HG03354 (cell line): ENCODE results near the gene PCDHGA6.
"Not testable (repeated sequence)": the region's sequence is repeated elsewhere in the genome, so short reads cannot be mapped to it uniquely, and the experiment has no call there.

Experiments
- ATAC-seq: cut with Tn5 transposase; IDR thresholded peaks from one replicate; pipeline ENCODE4 v1.9.1; 2021; ENCODE audit warnings: mild to moderate bottlenecking; ENCODE audit not compliant: unreplicated experiment, poor library complexity, severe bottlenecking

The PCDHGA6 gene

DNA sequence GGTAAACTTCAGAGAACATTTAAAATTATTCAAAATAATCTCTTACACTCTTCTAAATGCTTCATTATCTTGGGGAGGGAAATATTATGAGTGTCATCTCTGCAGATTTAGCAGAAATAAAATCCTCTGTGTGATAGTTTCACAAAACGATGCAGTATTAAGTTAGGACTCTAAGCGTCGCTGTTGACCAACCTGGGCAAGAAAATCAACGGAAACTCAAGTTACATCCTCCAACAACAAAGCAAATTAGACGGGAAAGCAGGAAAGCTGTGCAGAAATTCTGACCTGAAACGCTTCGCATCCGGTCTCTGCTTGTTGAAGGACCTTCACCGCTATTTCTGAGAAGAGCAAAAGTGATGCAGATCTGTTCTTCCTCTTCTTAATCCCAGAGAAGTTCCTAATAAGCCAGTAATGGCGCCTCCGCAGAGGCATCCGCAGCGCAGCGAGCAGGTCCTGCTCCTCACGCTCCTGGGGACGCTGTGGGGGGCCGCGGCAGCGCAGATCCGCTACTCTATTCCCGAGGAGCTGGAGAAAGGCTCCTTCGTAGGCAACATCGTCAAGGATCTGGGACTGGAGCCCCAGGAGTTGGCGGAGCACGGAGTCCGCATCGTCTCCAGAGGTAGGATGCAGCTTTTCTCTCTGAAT, at the start of gene PCDHGA6:
Gene PCDHGA6 (plus strand): TSS at position 219 of the 645 bp plus-strand sequence. CDS start 193 bp downstream, at position 412.
- ATAC-seq = no peak

- ATAC-seq = peak; percentile 91
Observed at GRCh38 chr5:141326088-141326854, 47.4 kb upstream of the PCDHGA6 start.

GRCh38 chr5:141328231-141328630, 45.5 kb upstream of the PCDHGA6 start:
- no peak for ATAC-seq

DNA sequence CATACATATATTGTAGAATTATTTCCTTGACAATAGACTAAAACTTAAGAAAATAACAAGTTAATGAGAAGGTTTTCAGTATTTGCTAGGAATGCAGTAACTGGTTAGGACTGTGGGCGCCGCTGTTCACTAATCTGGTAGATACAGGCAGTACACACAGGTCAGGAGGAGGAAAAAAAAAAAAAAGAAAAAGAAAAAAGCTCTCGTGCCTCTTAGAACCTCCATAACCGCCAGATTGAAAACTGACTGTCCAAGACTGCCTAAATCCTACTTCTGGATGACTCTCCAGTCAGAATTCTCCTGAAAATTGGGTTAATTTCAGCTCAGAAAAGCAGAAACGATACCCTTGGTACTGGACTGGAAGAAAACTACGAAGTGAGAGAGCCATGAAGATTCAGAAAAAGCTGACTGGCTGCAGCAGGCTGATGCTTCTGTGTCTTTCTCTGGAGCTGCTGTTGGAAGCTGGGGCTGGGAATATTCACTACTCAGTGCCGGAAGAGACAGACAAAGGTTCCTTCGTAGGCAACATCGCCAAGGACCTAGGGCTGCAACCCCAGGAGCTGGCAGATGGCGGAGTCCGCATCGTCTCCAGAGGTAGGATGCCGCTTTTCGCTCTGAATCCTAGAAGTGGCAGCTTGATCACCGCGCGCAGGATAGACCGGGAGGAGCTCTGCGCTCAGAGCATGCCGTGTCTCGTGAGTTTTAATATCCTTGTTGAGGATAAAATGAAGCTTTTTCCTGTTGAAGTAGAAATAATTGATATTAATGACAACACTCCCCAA, 43.2 kb upstream of the PCDHGA6 start, which contains the start of gene PCDHGA1:
Gene PCDHGA1 (plus strand): TSS at position 216 of the 782 bp plus-strand sequence.
- no peak for ATAC-seq

GRCh38 chr5:141332571-141332970, 41.1 kb upstream of the PCDHGA6 start:
- not testable (repeated sequence) for ATAC-seq

DNA sequence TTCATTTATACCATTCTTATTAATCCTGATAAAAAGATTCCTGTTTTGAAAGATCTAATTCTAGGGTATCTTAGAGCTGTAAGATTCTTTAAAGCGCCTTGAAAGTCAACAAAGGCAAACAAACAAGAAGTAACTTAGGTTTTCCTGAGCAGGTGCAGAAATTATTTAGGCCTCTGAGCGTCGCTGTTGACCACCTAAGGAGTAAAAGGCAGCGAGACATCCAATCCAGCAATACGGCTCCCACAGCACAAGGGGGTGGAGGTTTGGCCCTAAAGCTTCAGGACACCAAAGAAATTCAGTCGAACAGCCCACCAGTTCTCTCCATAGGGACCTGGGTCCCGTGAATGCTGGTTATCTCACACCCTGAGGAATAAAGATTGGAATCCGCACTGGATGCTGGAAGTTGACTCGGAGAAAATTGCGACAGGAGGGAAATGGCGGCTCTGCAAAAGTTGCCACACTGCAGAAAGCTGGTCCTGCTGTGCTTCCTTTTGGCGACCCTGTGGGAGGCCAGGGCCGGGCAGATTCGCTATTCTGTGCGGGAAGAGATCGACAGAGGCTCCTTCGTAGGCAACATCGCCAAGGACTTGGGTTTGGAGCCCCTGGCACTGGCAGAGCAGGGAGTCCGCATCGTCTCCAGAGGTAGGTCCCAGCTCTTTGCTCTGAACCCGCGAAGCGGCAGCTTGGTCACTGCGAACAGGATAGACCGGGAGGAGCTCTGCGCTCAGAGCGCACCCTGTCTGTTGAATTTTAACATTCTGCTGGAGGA, 35.0 kb upstream of the PCDHGA6 start, which contains the start of gene PCDHGA2:
Gene PCDHGA2 (plus strand): TSS at position 223 of the 769 bp plus-strand sequence.
- no peak for ATAC-seq

- ATAC-seq = not testable (repeated sequence)
Observed at GRCh38 chr5:141340781-141341354, 32.8 kb upstream of the PCDHGA6 start.

DNA sequence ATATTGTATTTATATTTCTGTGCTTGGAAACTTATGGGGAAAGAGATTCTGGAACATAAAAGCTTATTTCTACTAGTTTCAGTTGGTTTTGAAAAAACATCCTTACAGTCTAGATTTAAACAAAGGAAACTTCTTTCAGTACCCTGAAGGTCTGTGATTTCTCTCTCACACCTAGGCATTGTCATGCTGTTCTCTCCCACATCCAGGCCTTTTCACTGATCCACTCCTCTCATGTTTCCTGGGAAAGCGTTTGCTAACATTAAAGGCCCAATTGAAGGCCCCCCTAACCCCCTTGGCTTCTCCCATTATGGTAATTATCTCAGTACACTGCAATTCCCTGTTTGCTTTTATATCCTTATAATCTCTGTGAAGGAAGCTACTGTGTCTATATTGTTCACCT, 30.9 kb upstream of the PCDHGA6 start:
- ATAC-seq = no peak

DNA sequence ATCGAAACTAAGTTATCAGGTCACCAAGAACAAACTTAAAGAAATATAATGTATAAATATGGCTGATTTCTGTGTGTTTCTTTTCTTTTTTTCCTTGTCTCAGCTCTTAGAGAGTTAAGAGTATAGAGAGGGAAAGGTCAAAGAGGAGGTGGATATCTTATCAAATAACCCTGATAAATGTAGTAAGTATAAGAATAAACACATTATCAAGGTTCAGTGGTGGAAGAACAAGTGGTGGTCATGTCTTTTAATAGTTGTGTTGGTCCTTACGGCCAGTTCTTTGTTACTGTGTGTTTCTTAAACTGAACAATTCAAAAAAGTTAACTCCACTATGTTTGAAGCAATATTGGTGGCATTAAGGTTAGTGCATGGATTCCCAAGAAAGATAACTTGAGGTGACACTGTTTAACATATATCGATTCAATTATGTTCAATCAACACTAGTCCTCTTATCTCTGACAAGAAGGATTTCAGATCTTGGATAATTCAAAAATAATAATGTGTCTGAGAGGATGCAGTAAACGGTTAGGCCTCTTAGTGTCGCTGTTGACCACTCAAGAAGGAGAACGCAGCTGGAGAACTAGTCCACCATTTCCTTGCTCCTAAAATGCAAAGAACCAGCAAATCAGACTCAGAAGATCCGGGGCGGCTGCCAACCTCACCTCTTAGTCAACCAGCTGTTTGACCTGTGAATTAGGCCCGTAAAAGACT, 30.3 kb upstream of the PCDHGA6 start, which contains the start of gene PCDHGA3:
Gene PCDHGA3 (plus strand): TSS at position 588 of the 711 bp plus-strand sequence. CDS start 205 bp downstream, outside the sequence.
- ATAC-seq = no peak

GRCh38 chr5:141343953-141344463, 29.7 kb upstream of the PCDHGA6 start:
- no peak for ATAC-seq

DNA sequence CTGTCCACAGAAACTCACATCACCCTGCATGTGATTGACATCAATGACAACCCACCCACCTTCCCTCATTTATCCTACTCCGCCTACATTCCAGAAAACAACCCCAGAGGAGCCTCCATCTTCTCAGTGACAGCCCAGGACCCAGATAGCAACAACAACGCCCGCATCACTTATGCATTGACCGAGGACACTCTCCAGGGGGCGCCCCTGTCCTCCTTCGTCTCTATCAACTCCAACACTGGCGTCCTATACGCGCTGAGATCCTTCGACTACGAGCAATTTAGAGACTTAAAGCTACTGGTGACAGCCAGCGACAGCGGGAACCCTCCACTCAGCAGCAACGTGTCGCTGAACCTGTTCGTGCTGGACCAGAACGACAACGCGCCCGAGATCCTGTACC, 28.4 kb upstream of the PCDHGA6 start:
- ATAC-seq = no peak

GRCh38 chr5:141346017-141346416, 27.7 kb upstream of the PCDHGA6 start:
- not testable (repeated sequence) for ATAC-seq

DNA sequence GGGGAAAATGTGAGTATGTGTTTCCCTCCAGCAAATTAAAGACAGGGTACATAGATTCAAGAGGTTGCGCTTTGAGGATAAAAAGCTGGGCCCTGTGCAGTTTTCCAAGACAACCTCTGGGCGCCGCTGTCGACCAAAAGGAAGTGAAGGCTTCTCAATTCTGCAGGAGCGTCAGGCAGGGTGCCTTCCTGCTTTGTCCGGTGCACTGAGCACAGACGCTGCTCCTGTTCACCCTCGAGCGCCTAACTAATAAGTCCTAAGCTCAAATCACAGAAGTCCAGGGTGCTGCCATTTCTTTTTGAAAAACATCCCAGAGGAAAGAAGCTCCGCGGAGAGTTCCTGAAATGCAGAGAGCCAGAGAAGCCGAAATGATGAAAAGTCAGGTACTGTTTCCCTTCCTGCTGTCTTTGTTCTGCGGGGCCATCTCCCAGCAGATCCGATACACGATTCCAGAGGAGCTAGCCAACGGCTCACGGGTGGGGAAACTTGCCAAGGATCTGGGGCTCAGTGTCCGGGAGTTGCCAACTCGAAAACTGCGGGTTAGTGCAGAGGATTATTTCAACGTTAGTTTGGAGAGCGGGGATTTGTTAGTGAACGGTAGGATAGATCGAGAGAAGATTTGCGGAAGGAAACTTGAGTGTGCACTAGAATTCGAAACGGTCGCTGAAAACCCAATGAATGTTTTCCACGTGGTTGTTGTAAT, 23.6 kb upstream of the PCDHGA6 start, which contains the start of gene PCDHGB1:
Gene PCDHGB1 (plus strand): TSS at position 183 of the 703 bp plus-strand sequence. CDS start 162 bp downstream, at position 345.
- ATAC-seq = no peak

DNA sequence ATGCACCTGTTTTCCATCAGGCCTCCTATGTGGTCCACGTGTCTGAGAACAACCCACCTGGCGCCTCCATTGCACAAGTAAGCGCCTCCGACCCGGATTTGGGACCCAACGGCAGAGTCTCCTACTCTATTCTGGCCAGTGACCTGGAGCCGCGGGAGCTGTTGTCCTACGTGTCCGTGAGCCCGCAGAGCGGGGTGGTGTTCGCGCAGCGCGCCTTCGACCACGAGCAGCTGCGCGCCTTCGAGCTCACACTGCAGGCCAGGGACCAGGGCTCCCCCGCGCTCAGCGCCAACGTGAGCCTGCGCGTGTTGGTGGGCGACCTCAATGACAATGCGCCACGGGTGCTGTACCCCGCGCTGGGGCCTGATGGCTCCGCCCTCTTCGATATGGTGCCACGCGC, 22.1 kb upstream of the PCDHGA6 start:
- ATAC-seq = no peak

DNA sequence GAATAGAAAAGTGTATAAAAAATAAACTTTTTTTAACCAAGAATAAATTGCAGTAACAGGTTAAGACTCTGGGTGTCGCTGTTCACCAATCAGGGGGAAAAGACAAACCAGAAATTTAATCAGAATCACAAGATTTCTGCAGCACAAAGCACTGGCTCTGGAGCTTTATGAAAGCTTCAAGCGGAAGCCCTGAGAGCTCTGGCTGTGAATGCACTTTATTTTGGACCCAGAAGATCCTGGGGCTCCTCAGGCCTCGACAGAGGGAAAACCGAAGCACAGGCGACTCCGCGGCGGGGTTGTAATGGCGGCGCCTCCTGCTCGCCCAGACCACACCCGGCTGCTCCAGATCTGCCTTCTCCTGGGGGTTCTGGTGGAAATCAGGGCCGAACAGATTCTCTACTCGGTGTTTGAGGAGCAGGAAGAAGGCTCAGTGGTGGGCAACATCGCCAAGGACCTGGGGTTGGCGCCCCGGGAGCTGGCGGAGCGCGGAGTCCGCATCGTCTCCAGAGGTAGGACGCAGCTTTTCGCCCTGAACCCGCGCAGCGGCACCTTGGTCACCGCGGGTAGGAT, 18.7 kb upstream of the PCDHGA6 start, which contains the start of gene PCDHGA4:
Gene PCDHGA4 (plus strand): TSS at position 122 of the 570 bp plus-strand sequence. CDS start 87 bp downstream, at position 209.
- no peak for ATAC-seq

DNA sequence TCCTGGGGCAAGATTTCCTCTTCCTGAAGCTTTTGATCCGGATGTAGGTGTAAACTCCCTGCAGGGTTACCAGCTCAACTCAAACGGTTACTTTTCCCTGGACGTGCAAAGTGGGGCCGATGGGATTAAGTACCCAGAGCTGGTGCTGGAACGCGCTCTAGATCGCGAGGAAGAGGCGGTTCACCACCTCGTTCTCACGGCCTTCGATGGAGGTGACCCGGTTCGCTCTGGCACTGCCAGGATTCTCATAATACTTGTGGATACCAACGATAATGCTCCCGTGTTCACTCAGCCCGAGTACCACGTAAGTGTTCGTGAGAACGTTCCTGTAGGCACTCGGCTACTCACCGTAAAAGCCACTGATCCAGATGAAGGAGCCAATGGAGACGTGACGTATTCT, 18.1 kb upstream of the PCDHGA6 start:
- no peak for ATAC-seq

DNA sequence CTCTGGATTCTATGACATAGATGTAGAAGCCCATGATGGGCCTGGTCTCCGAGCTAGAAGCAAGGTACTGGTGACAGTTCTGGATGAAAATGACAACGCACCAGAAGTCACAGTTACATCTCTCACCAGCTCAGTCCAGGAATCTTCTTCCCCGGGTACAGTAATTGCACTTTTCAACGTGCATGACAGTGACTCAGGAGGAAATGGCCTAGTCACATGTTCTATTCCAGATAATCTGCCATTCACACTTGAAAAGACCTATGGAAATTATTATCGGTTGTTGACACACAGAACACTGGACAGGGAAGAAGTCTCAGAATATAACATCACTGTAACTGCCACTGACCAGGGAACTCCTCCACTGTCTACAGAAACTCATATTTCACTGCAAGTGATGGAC, 17.6 kb upstream of the PCDHGA6 start:
- ATAC-seq = no peak
